ENCODE data around the gene NEMF. TPM values are rescaled to one million over a fixed set of nuclear protein-coding genes. Genes with fewer than 3 reads are reported as not detected.

The NEMF gene, protein sequence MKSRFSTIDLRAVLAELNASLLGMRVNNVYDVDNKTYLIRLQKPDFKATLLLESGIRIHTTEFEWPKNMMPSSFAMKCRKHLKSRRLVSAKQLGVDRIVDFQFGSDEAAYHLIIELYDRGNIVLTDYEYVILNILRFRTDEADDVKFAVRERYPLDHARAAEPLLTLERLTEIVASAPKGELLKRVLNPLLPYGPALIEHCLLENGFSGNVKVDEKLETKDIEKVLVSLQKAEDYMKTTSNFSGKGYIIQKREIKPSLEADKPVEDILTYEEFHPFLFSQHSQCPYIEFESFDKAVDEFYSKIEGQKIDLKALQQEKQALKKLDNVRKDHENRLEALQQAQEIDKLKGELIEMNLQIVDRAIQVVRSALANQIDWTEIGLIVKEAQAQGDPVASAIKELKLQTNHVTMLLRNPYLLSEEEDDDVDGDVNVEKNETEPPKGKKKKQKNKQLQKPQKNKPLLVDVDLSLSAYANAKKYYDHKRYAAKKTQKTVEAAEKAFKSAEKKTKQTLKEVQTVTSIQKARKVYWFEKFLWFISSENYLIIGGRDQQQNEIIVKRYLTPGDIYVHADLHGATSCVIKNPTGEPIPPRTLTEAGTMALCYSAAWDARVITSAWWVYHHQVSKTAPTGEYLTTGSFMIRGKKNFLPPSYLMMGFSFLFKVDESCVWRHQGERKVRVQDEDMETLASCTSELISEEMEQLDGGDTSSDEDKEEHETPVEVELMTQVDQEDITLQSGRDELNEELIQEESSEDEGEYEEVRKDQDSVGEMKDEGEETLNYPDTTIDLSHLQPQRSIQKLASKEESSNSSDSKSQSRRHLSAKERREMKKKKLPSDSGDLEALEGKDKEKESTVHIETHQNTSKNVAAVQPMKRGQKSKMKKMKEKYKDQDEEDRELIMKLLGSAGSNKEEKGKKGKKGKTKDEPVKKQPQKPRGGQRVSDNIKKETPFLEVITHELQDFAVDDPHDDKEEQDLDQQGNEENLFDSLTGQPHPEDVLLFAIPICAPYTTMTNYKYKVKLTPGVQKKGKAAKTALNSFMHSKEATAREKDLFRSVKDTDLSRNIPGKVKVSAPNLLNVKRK
- total RNA-seq: 10 to 100 TPM; 43.9 to 45.2 TPM

DNA sequence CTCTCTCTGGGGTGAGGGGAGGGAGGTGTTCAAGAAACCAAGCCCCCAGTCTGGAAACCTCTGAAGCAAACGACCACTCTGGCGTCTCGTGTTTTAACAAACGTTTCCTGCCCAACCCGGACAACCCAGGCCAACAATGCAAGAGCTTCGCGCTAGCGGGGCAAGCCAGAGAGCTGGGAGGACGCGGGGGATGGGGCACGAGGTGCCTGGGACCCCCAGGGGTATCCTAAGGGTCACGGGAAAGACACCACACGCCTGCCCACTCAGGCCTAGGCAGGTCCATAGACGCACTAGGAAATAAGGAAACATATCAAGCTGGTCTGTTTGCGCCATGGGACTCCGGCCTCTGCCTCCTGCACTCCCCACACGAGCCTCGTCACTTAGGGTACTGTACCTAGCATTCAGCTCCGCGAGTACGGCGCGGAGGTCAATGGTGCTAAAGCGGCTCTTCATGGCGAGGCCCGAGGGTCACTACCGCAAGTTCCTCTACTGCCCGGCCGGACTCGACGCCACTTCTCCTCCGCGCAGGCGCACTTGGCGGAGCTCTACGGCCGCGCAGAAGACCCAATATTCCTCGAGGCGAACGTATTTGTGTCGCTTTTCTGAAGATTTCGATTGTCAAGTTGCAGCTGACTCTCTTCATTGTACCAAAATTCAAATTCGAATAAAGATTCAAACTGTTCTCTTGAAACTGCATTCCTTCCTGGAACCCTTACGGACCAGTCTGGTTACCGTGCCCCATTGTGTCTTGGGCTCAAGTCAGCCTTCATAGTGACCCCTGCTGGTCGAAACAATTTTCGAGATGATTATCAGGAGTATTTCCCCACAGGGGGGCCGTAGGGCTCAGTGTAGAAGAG is at the start of gene NEMF:
TSS of gene NEMF (minus strand) at position 488 of the 857 bp plus-strand sequence. CDS start at position 453, 35 bp downstream.
- Histone ChIP-seq H3K27me3 (no peaks in the 10 kb centered on the region), H3K9me3 (no peaks in the 10 kb centered on the region), H3K36me3 (peaks cover 11% of the 10 kb centered on the region), H3K4me3 (peak within 1 kb of the TSS; percentile 76 to 85), H3K27ac (peak within 1 kb of the TSS; percentile 83 to 90), H3K4me1 (peaks cover 0 to 29% of the 10 kb centered on the region in 2 donors)
- TF ChIP-seq, protein P1, sequence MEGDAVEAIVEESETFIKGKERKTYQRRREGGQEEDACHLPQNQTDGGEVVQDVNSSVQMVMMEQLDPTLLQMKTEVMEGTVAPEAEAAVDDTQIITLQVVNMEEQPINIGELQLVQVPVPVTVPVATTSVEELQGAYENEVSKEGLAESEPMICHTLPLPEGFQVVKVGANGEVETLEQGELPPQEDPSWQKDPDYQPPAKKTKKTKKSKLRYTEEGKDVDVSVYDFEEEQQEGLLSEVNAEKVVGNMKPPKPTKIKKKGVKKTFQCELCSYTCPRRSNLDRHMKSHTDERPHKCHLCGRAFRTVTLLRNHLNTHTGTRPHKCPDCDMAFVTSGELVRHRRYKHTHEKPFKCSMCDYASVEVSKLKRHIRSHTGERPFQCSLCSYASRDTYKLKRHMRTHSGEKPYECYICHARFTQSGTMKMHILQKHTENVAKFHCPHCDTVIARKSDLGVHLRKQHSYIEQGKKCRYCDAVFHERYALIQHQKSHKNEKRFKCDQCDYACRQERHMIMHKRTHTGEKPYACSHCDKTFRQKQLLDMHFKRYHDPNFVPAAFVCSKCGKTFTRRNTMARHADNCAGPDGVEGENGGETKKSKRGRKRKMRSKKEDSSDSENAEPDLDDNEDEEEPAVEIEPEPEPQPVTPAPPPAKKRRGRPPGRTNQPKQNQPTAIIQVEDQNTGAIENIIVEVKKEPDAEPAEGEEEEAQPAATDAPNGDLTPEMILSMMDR (IDR thresholded peaks at IDR 0.05): peak; percentile 80 to 84
- peak; percentile 82 for DNase-seq (ENCODE audit: low spot score)

DNA sequence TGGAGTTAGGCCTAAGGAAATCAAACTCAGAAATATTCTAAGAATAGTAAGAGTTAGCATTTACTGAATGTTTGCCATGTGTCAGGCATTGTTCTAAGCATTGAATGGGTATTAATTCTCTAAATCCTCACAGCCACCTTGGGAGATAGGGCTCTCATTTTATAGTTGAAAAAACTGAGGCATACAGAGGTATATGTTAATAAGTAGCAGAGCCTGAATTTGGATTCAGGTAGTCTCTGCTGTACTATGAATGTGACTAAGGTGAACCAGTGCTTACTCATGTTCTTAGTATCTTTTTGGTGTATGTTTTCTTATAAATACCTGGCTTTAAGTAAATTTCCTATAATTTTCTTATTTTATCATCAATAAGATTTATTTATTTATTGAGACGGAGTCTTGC is 48.4 kb upstream of the NEMF start:
- H3K9me3 ChIP-seq: no peaks in the 10 kb centered on the region
- no peak overlapping the region for H3K4me3 ChIP-seq
- H3K27ac ChIP-seq: no peak overlapping the region
- TF ChIP-seq, protein P1 (IDR thresholded peaks at IDR 0.05): no peak
- no peaks in the 10 kb centered on the region for H3K27me3 ChIP-seq
- no peaks in the 10 kb centered on the region for H3K36me3 ChIP-seq
- peaks cover 0 to 28% of the 10 kb centered on the region in 2 donors for H3K4me1 ChIP-seq
- no peak for DNase-seq (ENCODE audit: low spot score)

DNA sequence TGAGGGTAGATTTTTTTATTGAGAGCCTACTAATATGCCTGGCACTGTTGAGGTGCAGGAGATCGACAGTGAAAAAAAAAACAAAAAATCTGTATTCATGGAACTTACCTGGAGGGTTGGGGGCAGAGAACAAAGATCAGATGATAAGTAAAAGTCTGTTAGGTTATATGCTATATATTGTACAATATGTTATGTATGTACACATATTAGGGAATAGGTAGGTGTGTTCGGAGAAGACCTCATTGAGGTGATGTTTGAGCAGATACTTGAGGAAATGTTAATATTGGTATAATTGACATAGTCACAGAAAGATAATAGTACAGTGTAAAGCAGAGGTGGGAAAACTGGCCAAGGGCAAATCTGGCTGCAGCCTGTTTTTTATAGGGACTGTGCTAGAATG is 45.9 kb upstream of the NEMF start:
- H3K27ac ChIP-seq: no peak overlapping the region
- DNase-seq (ENCODE audit: low spot score): no peak
- H3K4me3 ChIP-seq: no peak overlapping the region
- TF ChIP-seq, protein P1 (IDR thresholded peaks at IDR 0.05): no peak
- peaks cover 0 to 44% of the 10 kb centered on the region in 2 donors for H3K4me1 ChIP-seq
- no peaks in the 10 kb centered on the region for H3K27me3 ChIP-seq
- H3K36me3 ChIP-seq: peaks cover 21% of the 10 kb centered on the region
- no peaks in the 10 kb centered on the region for H3K9me3 ChIP-seq

DNA sequence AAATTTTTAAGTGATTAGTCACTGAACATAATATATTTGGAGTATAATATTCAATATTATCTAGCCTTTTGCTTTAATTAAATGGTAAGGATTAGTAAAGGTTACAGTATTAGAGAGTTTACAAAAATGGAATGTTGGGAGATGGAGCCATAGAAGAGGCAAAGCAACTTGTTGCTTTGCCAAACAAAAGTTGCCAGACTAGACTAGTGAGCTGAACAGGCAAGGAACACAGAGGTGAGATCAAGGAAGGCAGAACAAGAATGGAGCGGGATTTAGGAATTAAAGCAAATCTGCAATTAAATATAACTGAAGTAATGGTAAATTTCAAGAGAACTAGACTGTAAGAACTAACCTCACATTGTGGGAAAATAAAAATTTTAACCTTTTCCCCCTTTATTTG is 45.4 kb upstream of the NEMF start:
- Histone ChIP-seq H3K27me3 (no peaks in the 10 kb centered on the region), H3K4me3 (no peak overlapping the region), H3K9me3 (no peaks in the 10 kb centered on the region), H3K27ac (no peak overlapping the region), H3K36me3 (peaks cover 21% of the 10 kb centered on the region), H3K4me1 (peaks cover 0 to 44% of the 10 kb centered on the region in 2 donors)
- no peak for DNase-seq (ENCODE audit: low spot score)
- TF ChIP-seq, protein P1 (IDR thresholded peaks at IDR 0.05): no peak

DNA sequence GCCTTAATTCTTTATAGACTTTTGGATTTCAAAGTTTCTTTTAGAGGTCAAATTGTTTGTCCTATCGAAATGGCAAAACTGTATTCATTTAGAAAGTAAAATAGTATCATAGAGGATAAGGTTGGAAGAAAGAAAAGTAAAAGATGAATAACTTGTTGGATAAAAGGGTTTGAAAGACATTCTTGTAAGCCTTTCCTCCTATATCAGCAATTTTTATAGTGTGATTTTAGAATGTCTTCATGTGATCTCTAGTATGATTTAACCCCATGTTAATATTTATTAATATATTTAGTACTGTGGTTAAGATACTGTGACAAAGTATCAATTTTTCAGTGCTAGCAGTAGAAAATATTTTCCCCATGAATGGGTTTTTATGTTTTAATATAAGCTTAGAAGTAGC is 44.8 kb upstream of the NEMF start:
- peak overlapping the region; percentile 47 to 60 for H3K27ac ChIP-seq
- peaks cover 21% of the 10 kb centered on the region for H3K36me3 ChIP-seq
- no peaks in the 10 kb centered on the region for H3K9me3 ChIP-seq
- no peak overlapping the region for H3K4me3 ChIP-seq
- TF ChIP-seq, protein P1 (IDR thresholded peaks at IDR 0.05): no peak
- H3K27me3 ChIP-seq: no peaks in the 10 kb centered on the region
- no peak for DNase-seq (ENCODE audit: low spot score)
- peaks cover 0 to 44% of the 10 kb centered on the region in 2 donors for H3K4me1 ChIP-seq
